GM19372 (cell line): Measurements from ENCODE around the gene CCDC102A.
"Not testable (repeated sequence)": the region's sequence is repeated elsewhere in the genome, so short reads cannot be mapped to it uniquely, and the experiment has no call there.

Experiments used
- ATAC-seq: cut with Tn5 transposase; IDR thresholded peaks from one replicate; pipeline ENCODE4 v1.9.1; 2021; ENCODE audit warnings: mild to moderate bottlenecking, low read depth, moderate library complexity; ENCODE audit not compliant: unreplicated experiment

CCDC102A gene

DNA sequence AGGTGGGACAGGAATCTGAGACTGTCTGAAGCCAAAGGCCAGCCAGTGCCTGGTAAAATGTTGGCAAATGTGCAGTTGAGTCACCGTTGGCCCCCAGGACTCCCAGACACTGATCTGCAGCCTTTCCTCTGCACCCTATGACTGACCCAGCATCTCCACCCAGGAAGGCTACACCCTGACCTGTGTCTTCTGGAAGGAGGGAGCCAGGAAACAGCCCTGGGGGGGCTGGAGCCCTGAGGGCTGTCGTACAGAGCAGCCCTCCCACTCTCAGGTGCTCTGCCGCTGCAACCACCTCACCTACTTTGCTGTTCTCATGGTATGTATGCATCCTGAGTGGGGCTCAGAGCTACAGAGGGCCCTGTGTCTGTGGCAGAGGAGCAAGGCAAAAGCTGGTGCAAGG is 30.1 kb upstream of the CCDC102A start:
- no peak for ATAC-seq

DNA sequence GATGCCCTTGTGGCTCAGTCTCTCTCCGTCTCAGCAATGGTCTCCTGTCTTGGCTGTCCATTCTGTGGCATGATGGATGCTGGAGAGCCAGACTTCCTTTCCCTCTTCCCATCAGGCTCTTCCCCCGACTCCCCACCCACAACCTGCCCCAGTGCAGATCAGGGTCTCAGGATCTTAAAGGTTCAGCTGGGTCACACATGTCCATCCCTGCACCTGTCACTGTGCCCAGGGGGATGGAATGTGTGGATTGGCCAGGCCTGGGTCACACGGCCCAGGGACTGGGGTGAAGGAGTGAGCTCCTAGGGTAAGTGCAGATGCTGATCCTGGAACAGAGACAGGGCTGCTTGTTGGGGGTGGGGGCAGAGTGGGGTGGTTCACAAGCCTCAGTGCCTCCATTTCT is 29.1 kb upstream of the CCDC102A start:
- no peak for ATAC-seq

DNA sequence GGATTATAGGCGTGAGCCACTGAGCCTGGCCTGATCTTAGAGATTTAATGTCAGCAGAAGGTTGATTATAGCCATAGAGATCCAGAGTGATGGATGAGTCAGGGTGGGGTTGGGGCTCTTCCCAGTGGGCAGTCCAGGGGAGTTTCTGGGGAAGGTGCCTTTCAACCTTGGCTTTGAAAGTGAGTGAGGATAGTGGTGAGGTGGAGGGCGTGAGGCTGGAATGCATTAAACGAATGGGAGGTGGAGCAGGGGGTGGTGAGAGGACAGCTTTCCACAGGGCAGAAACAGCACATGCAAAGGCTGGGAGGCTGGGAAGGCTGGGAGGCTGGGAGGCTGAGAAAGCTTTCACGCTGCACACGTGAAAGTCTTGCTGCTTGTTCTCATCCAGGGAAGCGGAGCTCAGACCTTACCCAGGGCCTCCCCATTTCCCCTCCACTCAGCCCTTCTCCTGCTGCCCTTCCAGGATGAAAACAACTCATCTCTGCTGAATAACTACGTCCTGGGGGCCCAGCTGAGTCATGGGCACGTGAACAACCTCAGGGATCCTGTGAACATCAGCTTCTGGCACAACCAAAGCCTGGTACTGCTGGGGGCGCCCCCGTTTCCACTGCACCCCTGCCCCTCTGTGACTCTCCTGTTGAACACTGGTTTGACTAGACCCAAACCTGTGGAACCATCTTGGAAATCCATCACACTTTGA is 28.4 kb upstream of the CCDC102A start:
- no peak for ATAC-seq

DNA sequence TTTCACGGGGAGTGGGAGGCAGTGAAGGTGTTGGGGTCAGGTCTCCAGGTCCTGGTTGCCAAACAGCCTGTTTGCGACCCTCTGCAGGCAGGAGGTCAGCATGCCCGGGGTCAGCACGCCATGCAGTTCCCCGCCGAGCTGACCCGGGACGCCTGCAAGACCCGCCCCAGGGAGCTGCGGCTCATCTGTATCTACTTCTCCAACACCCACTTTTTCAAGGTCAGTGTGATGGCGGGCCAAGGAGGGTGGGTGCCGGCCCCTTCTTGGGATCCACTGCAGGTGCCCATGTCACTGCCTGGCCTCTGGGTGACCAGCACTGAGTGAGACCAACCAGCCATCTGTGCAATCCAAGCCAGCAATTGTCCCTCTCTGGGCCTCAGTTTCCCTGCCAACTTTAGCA is 27.4 kb upstream of the CCDC102A start:
- ATAC-seq: no peak

DNA sequence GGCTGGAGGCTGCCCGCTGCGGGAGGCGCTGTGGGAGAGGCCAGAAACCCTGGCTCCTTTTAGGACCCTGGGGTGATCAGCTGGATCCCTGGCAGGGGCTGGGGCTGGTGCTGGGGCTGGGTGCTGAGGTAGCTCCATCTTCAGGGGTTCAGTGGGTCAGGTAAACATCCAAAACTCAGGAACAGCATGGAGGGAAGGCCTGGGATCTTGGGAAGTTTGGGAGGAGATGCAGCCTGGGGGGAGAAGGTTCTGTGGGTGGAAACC is 27.0 kb upstream of the CCDC102A start:
- no peak for ATAC-seq

DNA sequence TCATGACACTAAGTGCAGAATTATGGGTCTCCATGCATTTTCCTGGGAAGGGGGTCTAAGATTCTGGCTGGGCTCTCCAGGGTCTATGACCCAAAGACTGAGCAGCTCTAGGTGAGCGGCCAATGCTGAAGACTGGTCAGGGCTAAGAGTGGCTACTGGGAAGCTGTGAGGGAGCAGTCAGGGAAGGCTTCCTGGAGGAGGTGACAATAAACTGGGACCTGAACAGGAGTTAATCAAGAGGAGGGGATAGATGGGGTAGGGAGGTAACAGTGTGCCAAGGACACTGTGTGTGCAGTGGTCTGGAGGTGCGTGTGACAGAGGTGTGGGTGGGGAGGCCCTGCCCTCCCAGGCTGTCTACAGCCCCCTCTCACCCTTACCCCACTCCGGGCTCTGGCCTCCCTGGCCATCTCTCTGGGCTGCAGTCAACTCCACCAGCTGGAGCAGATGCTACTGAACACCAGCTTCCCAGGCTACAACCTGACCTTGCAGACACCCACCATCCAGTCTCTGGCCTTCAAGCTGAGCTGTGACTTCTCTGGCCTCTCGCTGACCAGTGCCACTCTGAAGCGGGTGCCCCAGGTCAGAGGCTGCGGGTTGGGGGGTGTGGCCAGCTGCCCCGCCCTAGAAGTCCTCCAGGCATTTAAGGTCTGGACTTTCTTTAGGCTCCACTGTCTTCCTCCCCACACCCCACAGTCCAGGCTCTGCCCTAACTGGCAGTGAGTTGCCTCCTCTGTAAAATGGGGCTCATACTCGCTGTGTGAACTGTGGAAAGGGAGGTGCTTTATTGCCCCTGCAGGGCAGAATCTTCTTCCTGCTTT is 26.5 kb upstream of the CCDC102A start:
- ATAC-seq: no peak

DNA sequence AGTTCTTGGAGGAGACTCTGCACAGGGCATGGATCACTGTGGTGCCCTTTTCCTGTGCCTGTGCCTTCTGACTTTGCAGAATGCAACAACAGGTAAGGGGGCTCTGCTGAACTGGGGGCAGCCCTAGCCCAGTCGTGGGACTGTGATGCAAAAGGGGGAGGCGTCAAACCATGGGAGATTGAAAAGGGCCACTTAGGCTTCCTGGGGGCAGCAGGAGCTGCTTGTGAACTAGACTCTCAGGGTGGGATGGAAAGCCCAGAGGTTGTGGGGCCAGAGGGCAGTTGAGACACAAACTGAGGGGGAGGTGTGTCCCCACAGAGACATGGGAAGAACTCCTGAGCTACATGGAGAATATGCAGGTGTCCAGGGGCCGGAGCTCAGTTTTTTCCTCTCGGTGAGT is 25.7 kb upstream of the CCDC102A start:
- no peak for ATAC-seq

DNA sequence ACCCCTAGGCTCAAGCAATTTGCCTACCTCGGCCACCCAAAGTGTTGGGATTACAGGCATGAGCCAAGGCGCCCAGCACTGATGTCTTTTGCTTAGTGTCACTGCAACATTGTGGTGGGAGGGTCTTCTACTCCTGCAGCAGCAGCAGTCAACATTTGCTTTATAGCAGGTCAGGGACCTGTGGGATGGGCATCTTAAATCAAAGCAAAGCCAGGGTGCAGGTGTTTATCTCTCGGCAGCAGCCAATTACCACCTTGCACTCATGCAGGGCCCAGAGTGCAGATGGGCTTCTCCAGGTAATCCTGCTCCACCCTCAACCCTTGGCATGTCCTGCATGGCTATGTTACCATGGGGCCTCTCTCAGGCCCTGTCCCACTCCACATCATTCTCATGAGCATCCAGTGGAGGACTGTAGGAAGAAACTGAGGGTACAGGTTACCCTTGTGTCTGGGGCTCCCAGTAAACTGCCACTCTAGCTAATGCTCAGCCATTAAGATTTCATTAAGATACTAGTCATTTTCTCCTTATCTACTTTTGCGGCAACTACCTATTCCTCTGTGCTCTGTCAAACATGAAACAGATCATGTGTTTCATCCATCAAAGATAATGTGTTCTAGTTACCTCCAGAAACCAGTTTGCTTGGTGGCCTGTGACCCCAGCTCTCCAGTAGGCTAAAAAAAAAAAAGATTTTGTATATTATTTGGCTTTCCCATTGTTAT is 22.9 kb upstream of the CCDC102A start:
- no peak for ATAC-seq

DNA sequence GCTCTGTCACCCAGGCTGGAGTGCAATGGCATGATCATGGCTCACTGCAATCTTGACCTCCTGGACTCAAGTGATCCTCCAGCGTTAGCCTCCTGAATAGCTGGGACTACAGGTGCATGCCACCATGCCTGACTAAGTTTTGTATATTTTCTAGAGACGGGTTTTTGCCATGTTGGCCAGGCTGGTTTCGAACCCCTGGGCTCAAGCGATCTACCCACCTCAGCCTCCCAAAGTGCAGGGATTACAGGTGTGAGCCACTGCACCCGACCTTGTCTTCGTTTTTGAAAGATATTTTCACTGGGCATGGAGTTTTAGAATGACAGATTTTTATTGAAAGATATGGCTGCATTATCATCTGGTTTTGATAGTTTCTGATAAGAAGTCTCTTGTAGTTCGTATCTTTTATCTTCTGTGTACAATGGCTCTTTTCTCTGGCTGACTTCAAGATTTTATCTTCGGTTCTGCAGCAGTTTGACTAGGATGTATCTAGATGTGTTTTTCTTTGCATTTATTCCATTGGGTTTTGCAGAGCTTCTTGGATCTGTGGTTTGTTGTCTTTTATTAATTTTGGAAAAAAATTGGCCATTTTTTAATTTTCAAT is 20.7 kb upstream of the CCDC102A start:
- ATAC-seq: no peak

DNA sequence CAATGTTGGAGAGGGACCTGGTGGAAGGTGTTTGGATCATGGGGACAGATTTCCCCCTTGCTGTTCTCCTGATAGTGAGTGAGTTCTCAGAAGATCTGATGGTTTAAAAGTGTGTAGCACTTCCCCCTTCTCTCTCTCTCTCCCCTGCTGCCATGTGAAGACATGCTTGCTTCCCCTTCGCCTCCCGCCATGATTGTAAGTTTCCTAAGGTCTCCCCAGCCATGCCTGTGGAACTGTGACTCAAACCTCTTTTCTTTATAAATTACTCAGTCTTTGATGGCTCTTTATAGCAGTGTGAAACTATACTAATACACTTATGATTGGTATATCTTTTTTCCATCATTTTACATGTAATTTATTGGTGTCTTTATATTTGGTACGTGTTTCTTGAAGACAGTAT is 19.5 kb upstream of the CCDC102A start:
- no peak for ATAC-seq

DNA sequence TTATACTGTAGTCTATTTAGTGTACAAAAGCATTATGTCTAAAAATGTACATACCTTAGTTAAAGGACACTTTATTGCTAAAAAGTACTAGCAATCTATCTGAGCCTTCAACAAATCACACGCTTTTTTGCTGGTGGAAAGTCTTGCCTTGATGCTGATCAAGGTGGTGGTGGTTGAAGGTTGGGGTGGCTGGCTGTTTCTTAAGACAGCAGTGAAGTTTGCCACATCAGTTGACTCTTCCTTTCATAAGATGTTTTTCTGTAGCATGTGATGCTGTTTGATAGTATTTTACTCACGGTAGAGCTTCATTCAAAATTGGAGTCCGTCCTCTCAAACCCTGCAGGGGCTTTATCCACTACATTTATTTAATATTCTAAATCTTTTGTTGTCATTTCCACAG is 14.7 kb upstream of the CCDC102A start:
- ATAC-seq: no peak

DNA sequence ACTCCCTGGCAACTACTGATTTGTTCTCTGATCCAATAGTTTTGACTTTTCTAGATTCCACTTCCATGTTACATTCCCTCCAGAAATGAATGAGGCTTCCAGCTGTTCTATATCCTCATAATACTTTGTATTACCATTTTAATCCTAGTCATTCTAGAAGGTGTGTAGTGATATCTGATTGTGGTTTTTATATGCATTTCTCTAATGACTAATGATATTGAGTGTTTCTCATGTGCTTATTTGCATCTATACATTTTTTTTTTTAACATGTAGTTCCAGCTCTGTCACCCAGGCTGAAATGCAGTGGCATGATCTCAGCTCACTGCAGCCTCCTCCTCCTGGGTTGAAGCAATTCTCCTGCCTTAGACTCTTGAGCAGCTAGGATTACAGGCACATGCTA is 13.4 kb upstream of the CCDC102A start:
- no peak for ATAC-seq

DNA sequence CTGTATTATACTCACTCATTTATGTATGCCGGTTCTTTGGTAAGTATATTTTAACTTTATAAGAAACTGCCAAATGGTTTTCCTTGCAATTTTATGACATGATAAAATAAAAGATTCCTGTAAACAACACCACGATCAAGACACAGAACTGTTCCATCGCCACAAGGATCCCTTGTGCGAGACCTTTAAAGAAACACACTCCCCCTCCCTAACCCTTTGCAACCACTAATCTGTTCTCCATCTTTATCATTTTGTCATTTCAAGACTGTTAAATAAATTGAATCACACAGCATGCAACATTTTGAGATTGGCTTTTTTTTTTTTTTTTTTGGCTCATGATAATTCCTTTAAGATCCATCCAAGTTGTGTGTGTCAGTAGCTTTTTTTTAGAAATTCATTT is 12.0 kb upstream of the CCDC102A start:
- ATAC-seq: no peak

DNA sequence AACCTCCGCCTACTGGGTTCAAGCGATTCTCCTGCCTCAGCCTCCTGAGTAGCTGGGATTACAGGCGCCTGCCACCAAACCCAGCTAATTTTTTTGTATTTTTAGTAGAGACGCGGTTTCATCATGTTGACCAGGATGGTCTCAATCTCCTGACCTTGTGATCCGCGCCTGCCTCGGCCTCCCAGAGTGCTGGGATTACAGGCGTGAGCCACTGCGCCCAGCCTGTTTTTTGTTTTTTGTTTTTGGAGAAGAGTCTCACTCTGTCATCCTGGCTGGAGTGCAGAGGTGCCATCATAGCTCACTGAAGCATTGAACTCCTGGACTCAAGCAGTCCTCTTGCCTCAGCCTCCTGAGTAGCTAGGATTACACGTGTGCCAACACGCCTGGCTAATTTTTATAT is 11.2 kb upstream of the CCDC102A start:
- not testable (repeated sequence) for ATAC-seq

DNA sequence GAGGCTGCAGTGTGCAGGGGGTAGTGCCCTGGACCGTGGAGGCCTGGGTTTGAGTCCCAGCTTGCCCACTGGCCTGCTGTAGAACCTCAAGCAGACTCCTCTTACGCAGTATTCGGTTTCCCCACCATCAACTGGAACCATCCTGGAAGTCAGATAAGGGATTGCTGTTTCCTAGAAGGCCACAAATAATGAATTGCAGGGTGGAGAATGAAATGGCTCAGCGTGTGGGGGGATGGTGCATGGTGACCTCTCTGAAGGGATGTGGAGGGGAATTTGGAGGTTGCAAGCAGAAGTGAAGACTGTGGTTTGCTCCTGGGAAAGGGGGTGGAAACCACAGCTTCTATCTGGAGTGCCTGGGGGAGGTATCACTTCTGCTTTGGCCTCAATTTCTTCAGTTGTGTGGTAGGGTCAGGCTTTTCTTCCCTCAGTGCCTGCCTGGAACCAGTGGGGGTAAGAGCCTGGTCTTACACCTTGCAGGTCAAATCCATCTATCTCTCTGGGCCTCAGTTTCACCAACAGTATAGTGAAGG is 7.8 kb upstream of the CCDC102A start:
- ATAC-seq: peak; percentile 77

DNA sequence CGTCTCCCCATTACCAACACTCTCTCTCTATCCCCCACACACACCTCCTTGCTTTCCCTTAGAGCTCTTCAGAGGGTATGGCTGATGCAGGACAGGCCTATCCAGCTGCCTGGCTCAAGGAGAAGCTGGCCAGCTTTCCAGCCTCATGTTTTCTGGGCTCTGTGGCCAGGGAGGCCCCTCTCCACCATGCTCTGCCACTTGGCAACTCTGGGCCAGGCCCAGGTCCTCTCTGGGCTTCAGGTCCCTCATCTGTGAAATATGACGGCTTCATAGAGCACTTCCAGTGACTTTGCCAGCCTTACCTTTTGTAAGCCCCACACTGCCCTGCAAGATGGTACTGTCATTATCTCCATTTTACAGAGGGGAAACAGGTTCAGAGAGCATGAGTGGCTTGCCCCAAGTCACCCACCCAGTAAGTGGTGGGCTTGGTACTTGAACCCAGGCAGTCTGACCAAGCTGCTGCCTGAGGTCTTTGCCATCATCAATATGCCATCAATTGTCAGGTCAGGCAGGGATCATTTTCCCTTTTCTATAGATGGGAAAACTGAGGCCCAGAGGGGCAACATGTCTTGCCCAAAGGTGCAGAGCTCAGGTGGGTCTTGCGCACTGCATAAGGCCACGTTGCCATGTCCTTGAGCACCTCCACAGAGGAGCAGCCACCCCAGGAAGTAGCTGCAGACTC is 5.5 kb upstream of the CCDC102A start:
- ATAC-seq: no peak

DNA sequence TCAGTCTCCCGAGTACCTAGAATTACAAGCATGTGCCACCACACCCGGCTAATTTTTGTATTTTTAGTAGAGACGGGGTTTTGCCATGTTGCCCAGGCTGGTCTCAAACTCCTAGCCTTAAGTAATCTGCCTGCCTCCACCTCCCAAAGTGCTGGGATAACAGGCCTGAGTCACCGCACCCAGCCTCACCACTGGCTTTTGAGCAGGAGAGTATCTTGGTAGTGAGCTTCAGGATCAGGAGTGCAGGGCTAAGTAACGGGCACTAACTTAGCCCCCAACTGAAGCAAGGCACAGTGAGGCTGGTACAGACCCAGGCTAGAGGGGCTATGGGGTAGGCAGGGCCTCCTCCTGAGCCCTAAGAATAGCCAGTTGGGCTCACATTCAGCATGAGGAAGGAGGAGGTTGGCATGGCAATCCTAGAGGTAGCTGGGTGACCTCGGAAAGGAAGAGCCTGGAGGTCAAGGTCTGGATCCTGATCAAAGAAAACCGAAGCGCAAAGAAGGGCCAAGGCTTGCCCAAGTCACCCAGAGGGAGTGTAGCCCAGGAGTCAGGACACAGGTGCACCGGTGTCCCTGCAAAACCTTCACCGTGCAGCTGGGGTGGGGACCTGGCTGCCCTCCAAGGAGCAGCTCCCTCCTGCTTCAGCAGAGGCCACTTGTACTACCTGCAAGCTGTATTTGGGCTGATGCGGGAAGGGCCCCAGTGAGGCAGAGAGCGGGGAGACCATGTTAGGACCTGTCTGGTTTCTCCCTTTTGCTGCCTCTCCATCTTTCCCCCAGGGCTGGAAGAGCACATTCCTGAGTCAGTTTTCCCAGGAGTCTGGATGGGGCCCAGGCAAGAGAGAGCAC is 4.8 kb upstream of the CCDC102A start:
- no peak for ATAC-seq

DNA sequence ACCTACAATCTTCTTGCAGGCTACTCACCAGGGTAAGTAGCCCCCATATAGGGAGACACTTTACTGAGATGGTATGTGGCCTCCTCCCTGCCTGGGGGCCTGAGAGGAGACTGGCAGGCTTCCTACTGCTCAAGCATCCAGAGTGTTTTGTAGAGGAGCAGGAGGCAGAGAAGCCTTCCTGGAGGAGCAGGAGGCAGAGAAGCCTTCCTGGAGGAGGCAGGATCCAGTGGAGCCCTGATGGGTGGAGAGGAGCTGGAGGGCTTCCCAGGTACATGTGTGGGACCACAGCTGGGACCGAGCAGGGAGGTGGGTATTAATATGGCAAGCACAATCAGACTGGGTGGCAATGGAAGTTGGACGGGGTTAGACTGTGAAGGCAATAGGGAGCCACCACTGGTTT is 4.0 kb upstream of the CCDC102A start:
- ATAC-seq: no peak

DNA sequence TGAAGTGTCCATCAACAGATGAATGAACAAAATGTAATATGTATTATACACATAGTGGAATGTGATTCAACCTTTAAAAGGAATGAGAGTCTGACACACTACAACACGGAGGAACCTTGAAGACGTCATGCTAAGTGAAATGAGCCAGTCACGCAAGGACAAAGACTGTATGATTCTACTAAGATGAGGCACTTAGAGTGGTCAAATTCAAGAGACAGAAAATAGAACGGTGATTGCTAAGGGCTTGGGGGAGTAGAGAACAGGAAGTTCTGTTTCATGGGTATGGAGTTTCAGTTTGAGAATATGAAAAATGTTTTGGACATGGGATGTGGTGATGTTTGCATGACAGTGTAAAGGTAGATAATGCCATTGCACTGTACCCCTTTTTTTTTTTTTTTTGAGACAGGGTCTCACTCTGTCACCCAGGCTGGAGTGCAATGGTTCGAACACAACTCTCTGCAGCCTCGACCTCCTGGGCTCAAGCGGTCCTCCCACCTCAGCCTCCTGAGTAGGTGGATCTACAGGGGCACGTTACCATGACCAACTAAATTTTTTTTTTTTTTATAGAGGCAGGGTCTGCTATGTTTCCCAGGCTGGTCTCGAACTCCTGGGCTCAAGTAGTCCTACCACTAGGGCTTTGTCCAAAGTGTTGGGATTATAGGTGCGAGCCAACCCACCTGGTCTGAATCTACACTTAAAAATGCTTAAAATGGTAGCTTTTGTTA is 2.9 kb upstream of the CCDC102A start:
- peak; percentile 32 for ATAC-seq
